Loucy (cell line): ENCODE data around the gene TMSB10.

Experiments
- CTCF ChIP-seq: fragments of 200-600 bp; sonication (generic); conservative IDR thresholded peaks from 2 replicates; pipeline ENCODE4 v1.5.1; 2014; ENCODE audit warnings: mild to moderate bottlenecking, antibody characterized with exemption, low read length
- EZH2phosphoT487 ChIP-seq: fragments of 200-600 bp; IDR thresholded peaks from 2 replicates; pipeline ENCODE4 v1.6.1; 2018; ENCODE audit warnings: antibody characterized with exemption, mild to moderate bottlenecking, moderate library complexity, borderline replicate concordance

GRCh38 chr2:84911135-84911678 is 5.8 kb downstream of the TMSB10 start:
- TF ChIP-seq CTCF = no peak
- no peak for TF ChIP-seq EZH2phosphoT487
